GM21381 (cell line): ENCODE results near the gene EFNA2.
"Not testable (repeated sequence)": the region's sequence is repeated elsewhere in the genome, so short reads cannot be mapped to it uniquely, and the experiment has no call there.

Experiments used
- ATAC-seq: cut with Tn5 transposase; IDR thresholded peaks from one replicate; pipeline ENCODE4 v1.9.1; 2021; ENCODE audit warnings: mild to moderate bottlenecking, moderate library complexity; ENCODE audit not compliant: unreplicated experiment

The EFNA2 gene

GRCh38 chr19:1313695-1314613 is 28.3 kb downstream of the EFNA2 start:
- ATAC-seq: no peak

- no peak for ATAC-seq
Observed at GRCh38 chr19:1315470-1316166, 29.9 kb downstream of the EFNA2 start.

DNA sequence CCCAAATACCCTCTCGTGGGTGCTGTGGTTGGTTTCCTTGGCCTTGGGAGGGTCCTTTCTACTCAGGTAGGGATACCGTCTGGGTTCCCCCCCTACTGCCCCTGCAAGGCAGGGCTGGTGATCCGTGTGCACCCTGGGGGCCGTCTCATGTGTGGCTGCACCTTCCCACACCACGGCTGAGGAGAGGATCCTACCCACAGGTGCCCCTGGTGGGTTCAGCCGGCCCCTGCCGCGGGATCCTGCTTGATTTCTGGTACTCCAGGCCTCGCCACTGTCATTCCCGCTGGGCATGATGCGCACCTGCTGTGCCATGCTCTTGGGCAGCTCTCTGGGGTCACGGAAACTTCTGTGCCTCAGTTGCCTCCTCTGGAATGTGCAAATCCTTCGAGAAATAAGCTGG is 30.8 kb downstream of the EFNA2 start:
- ATAC-seq: no peak

DNA sequence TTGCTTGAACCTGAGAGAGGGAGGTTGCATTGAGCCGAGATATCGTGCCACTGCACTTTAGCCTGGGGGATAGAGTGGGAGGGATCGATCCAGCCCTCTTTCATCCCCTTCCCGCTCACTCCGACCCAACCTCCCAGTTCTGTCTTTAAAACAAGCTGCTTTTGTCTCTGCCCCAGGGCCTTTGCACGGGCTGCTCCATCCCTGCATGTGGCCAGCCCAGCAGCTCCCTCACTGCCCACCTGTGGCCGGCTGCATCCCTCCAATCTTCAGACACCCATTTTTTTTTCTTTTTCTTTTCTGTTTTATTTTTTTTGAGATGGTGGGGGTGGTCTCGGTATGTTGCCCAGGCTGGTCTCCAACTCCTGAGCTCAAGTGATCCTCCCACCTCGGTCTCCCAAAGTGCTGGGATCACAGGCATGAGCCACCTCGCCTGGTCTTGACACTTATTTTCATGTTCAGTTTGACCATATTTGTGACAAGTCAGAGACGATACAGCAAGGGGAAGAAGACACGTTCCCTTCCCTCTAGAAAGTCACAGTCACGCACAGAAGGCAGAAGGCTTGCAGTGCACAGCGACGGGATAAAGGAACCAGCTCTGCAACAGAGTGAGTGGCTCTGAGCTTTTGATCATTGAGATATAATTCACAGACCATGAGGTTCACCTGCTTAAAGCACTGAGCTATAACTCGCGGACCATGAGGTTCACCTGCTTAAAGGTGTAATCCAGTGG is 31.8 kb downstream of the EFNA2 start:
- ATAC-seq: no peak

GRCh38 chr19:1318678-1319471 is 33.2 kb downstream of the EFNA2 start:
- ATAC-seq: no peak

- not testable (repeated sequence) for ATAC-seq
Observed at GRCh38 chr19:1320282-1320650, 34.6 kb downstream of the EFNA2 start.

- no peak for ATAC-seq
Observed at GRCh38 chr19:1321539-1321938, 35.9 kb downstream of the EFNA2 start.

DNA sequence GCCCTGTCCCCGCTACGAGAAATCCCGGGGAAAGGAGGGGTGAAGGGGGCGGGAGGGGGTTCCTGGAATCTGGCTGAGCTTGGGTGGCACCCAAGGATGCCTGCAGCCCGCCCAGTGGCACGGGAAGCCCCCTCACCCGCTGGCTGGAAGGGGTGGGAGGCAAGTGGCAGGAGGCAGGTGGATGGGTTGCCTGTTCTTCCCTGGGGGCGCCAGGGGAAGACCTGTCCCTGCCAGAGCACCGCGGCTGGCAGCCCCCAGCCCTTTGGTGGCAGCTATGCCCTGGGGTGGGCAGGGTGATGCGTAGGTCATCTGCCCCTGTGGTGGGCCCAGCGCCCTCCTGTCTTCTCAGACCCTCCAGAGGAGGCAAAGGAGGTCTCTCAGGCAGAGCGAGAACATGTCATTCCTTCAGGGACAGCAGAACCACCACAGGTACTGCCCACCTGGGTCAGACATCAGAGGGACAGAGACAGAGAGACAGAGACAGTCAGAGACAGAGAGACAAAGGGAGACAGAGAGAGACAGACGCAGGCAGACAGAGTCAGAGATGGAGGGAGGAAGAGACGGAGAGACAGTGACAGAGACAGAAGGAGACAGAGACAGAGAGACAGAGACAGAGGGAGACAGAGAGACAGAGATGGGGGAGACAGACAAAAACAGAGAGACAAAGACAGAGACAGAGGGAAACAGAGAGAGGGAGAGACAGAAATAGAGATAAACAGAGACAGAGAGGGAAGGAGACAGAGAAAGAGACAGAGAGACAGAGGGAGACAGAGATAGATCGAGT is 36.7 kb downstream of the EFNA2 start:
- no peak for ATAC-seq

GRCh38 chr19:1324249-1324805 is 38.7 kb downstream of the EFNA2 start:
- ATAC-seq: no peak

- no peak for ATAC-seq
Observed at GRCh38 chr19:1324806-1325567, 39.3 kb downstream of the EFNA2 start.

DNA sequence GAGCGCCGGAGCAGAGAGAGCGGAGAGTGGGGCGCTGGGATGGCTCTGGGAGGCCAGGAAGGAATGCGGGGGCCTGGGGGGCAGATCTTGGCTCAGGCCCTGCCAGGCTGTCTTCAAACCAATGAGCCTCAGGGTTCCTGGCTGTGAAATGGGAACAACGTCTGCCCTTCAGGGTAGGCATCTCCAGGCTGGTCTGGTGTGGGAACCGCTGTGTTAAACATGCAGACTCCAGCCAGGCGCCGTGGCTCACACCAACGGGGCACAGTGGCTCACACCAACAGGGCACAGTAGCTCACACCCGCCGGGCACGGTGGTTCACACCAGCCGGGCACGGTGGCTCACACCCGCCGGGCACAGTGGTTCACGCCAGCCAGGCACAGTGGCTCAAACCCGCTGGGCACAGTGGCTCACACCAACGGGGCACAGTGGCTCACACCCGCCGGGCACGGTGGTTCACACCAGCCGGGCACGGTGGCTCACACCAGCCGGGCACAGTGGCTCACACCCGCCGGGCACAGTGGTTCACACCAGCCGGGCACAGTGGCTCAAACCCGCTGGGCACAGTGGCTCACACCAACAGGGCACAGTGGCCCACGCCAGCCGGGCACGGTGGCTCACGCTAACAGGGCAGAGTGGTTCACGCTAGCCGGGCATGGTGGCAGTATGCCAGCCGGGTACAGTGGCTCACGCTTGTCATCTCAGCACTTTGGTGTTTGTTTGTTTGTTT is 40.1 kb downstream of the EFNA2 start:
- ATAC-seq: no peak

- no peak for ATAC-seq
Observed at GRCh38 chr19:1327125-1327524, 41.5 kb downstream of the EFNA2 start.

GRCh38 chr19:1332208-1332607 is 46.5 kb downstream of the EFNA2 start:
- ATAC-seq: not testable (repeated sequence)

GRCh38 chr19:1336079-1336684 is 50.5 kb downstream of the EFNA2 start:
- ATAC-seq: no peak

DNA sequence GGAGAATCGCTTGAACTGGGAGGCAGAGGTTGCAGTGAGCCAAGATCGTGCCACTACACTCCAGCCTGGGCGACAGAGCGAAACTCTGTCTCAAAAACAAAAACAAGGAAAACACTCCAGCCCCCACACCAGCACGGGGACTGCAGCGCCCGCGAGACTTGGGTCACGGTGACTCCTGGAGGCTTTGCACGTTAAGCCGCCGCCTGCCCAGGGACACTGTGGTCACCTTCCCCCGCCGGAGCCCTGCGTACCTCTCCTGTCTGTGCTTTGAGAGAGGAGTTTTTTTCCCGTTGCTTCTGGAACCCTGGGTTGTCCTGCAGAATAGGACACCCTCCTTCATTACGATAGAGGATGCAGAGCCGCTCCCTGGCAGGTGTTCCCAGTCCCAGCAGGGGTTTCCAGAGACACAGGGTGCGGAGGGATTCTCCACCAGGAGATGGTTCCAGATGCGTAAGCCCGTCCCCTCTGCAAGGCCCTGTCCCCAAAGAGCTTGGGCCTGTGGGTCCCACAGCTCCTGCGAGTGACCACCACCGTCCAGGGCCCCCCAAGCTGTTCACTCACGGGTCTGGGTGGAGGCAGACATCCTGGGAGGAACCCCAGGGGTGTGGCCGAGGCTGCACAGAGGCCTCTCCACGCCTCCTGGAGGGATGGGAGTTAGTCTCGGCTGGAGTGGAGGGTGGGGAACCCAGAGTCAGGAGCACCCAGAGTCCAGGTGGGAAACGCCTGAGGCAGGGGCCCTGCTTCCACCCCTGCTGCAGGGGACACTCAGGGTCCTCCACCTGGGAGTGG is 55.2 kb downstream of the EFNA2 start:
- no peak for ATAC-seq

- ATAC-seq: no peak
Observed at GRCh38 chr19:1343041-1343440, 57.4 kb downstream of the EFNA2 start.

DNA sequence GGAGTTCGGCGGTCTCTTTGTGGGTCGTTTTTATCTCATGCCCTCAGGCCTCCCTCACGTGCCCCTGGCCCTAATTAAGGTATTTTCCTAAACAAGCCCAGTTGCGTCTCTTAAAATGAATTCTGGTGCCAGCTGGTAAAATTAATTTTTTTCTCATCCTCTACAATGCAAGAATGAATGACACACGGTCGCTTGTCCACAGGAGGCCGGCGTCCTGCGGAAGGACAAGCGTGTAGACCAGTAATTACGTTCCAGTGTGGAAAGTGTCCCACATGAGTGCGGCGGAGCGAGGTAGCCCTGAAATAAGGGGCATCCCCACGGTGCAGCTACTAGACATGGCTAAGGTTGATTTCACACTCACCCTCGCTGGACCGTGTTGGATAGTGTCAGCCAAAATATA is 63.5 kb downstream of the EFNA2 start:
- no peak for ATAC-seq
